ENCODE results near the gene DPP10. TPM values are rescaled to one million over a fixed set of nuclear protein-coding genes. Genes with fewer than 3 reads are reported as not detected.
"Not testable (repeated sequence)": the region's sequence is repeated elsewhere in the genome, so short reads cannot be mapped to it uniquely, and the experiment has no call there.

The DPP10 gene
- total RNA-seq, 1 donor from 2014 or later: 6.5 TPM

DNA sequence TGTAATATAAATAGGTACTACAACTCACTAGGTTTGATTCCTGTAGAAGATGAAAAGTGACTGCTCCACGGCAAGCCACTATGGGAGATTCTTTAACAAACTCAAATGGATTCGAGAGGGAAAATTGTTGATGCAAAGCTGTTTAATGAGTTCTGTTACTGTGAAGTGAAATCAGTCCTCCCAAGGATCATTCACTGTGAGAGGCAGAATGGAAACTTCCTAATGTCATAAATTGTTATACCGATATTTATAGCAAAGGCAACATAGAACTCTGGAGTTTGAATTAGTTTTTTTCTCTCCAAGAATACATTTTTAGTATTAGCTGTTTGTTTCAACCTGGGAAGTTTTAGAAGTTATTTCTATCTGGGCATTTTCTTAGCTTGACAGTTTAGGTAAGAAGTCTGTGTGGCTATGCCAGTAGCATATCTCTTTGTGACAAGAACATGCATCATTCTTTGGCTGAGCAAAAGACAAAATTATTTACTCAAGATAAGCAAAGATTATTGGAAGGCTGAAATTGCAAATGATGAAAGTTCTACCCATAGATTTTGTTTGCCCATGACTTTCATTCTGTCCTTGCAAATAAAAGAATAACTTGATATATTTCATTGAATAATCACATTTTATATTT, 979.7 kb downstream of the DPP10 start:
- Histone ChIP-seq H2AFZ (replicated peaks) (no peak overlapping the region), H3K4me3 (no peak overlapping the region), H3K4me2 (no peak overlapping the region), H3F3A (ENCODE audit: low read depth) (no peaks in the 10 kb centered on the region), H3K27ac (no peak overlapping the region), H3K4me1 (no peaks in the 10 kb centered on the region), H3K79me2 (ENCODE audit: low read depth) (no peaks in the 10 kb centered on the region), H3K36me3 (no peaks in the 10 kb centered on the region), H3K9me3 (ENCODE audit: low read depth) (no peaks in the 10 kb centered on the region), H3K27me3 (no peaks in the 10 kb centered on the region), H3K9ac (no peak overlapping the region), H4K20me1 (ENCODE audit: low read depth) (no peaks in the 10 kb centered on the region)
- Mint-ChIP-seq H3K36me3 (peaks cover 5% of the 10 kb centered on the region), H3K27ac (no peak overlapping the region), H3K9me3 (peaks cover 5% of the 10 kb centered on the region), H3K4me1 (no peaks in the 10 kb centered on the region), H3K4me3 (no peak overlapping the region), H3K27me3 (ENCODE audit: insufficient read depth, low read depth) (no peaks in the 10 kb centered on the region)
- TF ChIP-seq, protein P1, sequence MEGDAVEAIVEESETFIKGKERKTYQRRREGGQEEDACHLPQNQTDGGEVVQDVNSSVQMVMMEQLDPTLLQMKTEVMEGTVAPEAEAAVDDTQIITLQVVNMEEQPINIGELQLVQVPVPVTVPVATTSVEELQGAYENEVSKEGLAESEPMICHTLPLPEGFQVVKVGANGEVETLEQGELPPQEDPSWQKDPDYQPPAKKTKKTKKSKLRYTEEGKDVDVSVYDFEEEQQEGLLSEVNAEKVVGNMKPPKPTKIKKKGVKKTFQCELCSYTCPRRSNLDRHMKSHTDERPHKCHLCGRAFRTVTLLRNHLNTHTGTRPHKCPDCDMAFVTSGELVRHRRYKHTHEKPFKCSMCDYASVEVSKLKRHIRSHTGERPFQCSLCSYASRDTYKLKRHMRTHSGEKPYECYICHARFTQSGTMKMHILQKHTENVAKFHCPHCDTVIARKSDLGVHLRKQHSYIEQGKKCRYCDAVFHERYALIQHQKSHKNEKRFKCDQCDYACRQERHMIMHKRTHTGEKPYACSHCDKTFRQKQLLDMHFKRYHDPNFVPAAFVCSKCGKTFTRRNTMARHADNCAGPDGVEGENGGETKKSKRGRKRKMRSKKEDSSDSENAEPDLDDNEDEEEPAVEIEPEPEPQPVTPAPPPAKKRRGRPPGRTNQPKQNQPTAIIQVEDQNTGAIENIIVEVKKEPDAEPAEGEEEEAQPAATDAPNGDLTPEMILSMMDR (IDR thresholded peaks at IDR 0.05): no peak
- no peak for TF ChIP-seq EZH2 (IDR thresholded peaks at IDR 0.05)
- TF ChIP-seq EZH2phosphoT487 (IDR thresholded peaks at IDR 0.05): no peak
- DNase-seq (ENCODE audit: low spot score): no peak

DNA sequence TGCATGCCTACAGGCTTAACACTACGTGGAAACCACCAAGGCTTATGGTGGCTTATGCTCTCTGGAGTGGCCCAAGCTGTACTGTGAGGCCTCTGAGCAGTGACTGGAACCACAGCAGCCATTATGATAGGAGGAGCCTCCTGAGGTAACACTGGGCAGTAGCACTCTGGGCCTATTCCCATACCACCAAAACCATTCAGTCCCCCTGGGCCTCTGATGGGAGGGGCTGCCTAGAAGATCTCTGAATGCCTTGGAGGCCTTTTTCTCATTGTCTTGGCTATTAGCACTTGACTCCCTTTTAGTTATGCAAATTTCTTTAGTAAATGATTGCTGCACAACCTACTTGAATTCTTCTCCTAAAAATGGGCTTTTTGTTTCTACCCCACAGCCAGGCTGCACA, 985.0 kb downstream of the DPP10 start:
- TF ChIP-seq, protein P1 (IDR thresholded peaks at IDR 0.05): no peak
- no peak for TF ChIP-seq EZH2phosphoT487 (IDR thresholded peaks at IDR 0.05)
- Mint-ChIP-seq H3K4me3 (no peak overlapping the region), H3K36me3 (peaks cover 7% of the 10 kb centered on the region)

DNA sequence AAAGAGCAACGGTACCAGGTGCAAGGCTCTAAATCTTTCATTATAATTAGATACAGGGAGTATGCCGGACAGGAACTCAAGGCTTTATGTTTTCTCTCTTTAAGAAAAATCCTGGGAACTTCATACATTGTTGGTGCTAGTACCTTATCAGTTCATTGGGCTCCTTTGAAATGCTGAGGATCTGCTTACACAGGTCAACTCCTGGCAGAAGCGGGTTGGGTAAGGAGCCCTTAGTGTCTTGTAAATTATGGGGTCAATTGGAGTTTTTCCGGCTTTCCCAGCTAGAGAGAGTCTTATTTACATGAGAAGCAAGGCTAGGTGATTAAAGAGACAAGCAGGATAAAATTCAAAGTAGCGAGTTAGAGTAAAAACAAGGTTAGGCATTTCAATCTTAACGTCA, 998.3 kb downstream of the DPP10 start:
- H3K27me3 ChIP-seq; H3K36me3 Mint-ChIP-seq; H3K27ac ChIP-seq; H3K36me3 ChIP-seq; H2AFZ ChIP-seq (replicated peaks); H4K20me1 ChIP-seq (ENCODE audit: low read depth); H3K9ac ChIP-seq; H3K27me3 Mint-ChIP-seq (ENCODE audit: insufficient read depth, low read depth); H3K4me3 Mint-ChIP-seq; H3K4me1 Mint-ChIP-seq; H3K79me2 ChIP-seq (ENCODE audit: low read depth); H3K27ac Mint-ChIP-seq; H3K9me3 ChIP-seq (ENCODE audit: low read depth); H3F3A ChIP-seq (ENCODE audit: low read depth); H3K4me3 ChIP-seq; H3K9me3 Mint-ChIP-seq; H3K4me1 ChIP-seq: not testable (repeated sequence)
- H3K4me2 ChIP-seq: peak overlapping the region; percentile 15
- peak; percentile 15 for DNase-seq (ENCODE audit: low spot score)

More for the DNA sequence above, 985.0 kb downstream of the DPP10 start:
- H3K27me3 ChIP-seq: no peaks in the 10 kb centered on the region
- H4K20me1 ChIP-seq (ENCODE audit: low read depth): no peaks in the 10 kb centered on the region
- Mint-ChIP-seq H3K4me1 (no peaks in the 10 kb centered on the region), H3K9me3 (peaks cover 12% of the 10 kb centered on the region), H3K27ac (no peak overlapping the region), H3K27me3 (ENCODE audit: insufficient read depth, low read depth) (no peaks in the 10 kb centered on the region)
- no peak overlapping the region for H3K27ac ChIP-seq
- no peak overlapping the region for H2AFZ ChIP-seq (replicated peaks)
- H3F3A ChIP-seq (ENCODE audit: low read depth): no peaks in the 10 kb centered on the region
- H3K36me3 ChIP-seq: no peaks in the 10 kb centered on the region
- no peaks in the 10 kb centered on the region for H3K9me3 ChIP-seq (ENCODE audit: low read depth)
- no peak overlapping the region for H3K4me3 ChIP-seq
- no peaks in the 10 kb centered on the region for H3K79me2 ChIP-seq (ENCODE audit: low read depth)
- DNase-seq (ENCODE audit: low spot score): no peak
- no peak overlapping the region for H3K4me2 ChIP-seq
- H3K4me1 ChIP-seq: no peaks in the 10 kb centered on the region
- no peak overlapping the region for H3K9ac ChIP-seq

DNA sequence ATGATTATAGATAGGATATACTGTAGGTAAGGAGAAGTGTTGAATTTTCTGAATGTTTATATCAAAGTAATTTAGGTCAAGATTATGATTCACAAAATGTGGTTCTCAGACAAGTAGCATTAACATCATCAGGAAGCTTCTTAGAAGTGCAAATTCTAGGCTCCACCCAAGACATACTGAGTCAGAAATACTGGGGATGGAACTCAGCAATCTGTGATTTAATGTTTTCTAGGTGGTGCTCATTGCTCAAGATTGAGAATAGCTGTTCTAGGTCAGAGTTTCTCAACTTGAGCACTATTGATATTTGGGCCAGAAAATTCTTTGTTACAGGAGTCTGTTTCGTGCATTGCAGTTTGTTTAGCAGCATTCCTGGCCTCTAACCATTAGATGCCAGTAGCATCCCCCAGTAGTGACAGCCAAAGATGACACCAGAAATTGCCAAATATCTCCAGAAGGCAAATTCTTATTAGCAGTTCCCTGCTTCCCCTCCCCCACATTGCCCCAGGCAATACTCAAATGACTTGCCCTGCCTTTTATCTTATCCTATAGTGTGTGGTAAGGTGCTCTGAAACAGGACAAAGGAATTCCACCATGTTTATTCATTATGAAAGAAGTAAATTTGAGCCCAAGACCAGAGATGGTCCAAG, 1001.2 kb downstream of the DPP10 start:
- DNase-seq (ENCODE audit: low spot score): peak; percentile 3
- H3K4me3 Mint-ChIP-seq: no peak overlapping the region
- Histone ChIP-seq H3K27ac (no peak overlapping the region), H3K9me3 (ENCODE audit: low read depth) (no peaks in the 10 kb centered on the region), H3K4me2 (no peak overlapping the region), H2AFZ (replicated peaks) (no peak overlapping the region), H3K4me3 (no peak overlapping the region), H3K79me2 (ENCODE audit: low read depth) (no peaks in the 10 kb centered on the region), H3K4me1 (peaks cover 9% of the 10 kb centered on the region), H3K36me3 (no peaks in the 10 kb centered on the region), H3F3A (ENCODE audit: low read depth) (no peaks in the 10 kb centered on the region), H3K9ac (no peak overlapping the region), H4K20me1 (ENCODE audit: low read depth) (no peaks in the 10 kb centered on the region), H3K27me3 (no peaks in the 10 kb centered on the region)
- peaks cover 21% of the 10 kb centered on the region for H3K9me3 Mint-ChIP-seq
- no peaks in the 10 kb centered on the region for H3K27me3 Mint-ChIP-seq (ENCODE audit: insufficient read depth, low read depth)
- no peak overlapping the region for H3K27ac Mint-ChIP-seq
- H3K4me1 Mint-ChIP-seq: peaks cover 3% of the 10 kb centered on the region
- H3K36me3 Mint-ChIP-seq: peaks cover 6% of the 10 kb centered on the region
- TF ChIP-seq EZH2 (IDR thresholded peaks at IDR 0.05): no peak
- no peak for TF ChIP-seq EZH2phosphoT487 (IDR thresholded peaks at IDR 0.05)
- TF ChIP-seq, protein P1 (IDR thresholded peaks at IDR 0.05): no peak

All from neural progenitor cell (in vitro differentiated cells).